ENCODE results near the gene CNOT1. TPM values are rescaled to one million over a fixed set of nuclear protein-coding genes. Genes with fewer than 3 reads are reported as not detected.

Gene CNOT1
- total and polyA plus RNA-seq, 2 of the 4 experiments (the other 2 are of a cell fraction) = 85.5 to 357 TPM

DNA sequence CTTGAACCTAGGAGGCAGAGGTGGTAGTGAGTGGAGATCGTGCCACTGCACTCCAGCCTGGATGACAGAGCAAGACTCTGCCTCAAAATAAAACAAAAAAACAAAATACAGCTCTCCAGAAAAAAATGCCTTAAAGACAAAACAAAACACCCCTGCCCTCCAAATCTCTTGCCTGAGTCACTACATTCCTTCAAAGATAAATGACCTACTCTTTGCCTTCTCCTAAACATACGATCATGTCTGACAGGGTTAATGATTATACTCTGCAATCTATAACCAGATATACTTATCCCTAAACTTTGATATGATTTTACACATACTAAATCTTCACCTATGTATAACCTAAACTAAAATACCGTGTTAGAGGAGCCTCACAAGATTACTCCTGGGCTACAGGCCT lies 115.8 kb downstream of the CNOT1 start:
- no peak overlapping the region for H3K4me3 ChIP-seq (ENCODE audit: insufficient read depth, low read depth, low read length)
- intact Hi-C loops (cut with micrococcal nuclease) (loop anchor here (2.0 kb wide), 1 partner anchor 125 kb away; no protein-coding TSS in a partner anchor), in situ Hi-C loops (cut with MboI; ENCODE audit: low sequenced_read_pairs) (no loop called here), dilution Hi-C loops (cut with HindIII; ENCODE audit: low sequenced_read_pairs, unreplicated experiment) (no loop called here)
- H4K8ac ChIP-seq (ENCODE audit: low read depth in 2 of 2, low read length in 2 of 2) = no peak overlapping the region
- no peaks in the 10 kb centered on the region for H3K9me3 ChIP-seq (ENCODE audit: control insufficient read depth, insufficient read depth, low read length)
- no peak overlapping the region for H4K91ac ChIP-seq (ENCODE audit: insufficient read depth, low read depth, low read length)
- peaks cover 11% of the 10 kb centered on the region; the same call in 1 of the 2 replicates for H4K20me1 ChIP-seq (ENCODE audit: insufficient read depth, low read length)
- H2BK20ac ChIP-seq (ENCODE audit: low read depth, low read length) = no peak overlapping the region
- H3K4me2 ChIP-seq (ENCODE audit: low read depth, low read length) = no peak overlapping the region
- H2AK5ac ChIP-seq (ENCODE audit: low read depth, low read length) = no peak overlapping the region
- peak; percentile 30 for DNase-seq
- no peak overlapping the region for H2AK9ac ChIP-seq (replicated peaks; ENCODE audit: low read depth, low read length, poor library complexity)
- H3K27me3 ChIP-seq (ENCODE audit: control insufficient read depth, insufficient read depth, low read length) = no peaks in the 10 kb centered on the region
- H3K23ac ChIP-seq (ENCODE audit: low read depth, low read length) = no peak overlapping the region
- H3K27ac ChIP-seq (ENCODE audit: insufficient read depth, low read length) = no peak overlapping the region
- H3K79me1 ChIP-seq (ENCODE audit: low read depth in 1 of 2, low read length in 2 of 2) = peaks cover 11 to 14% of the 10 kb centered on the region in 2 experiments; a peak in 3 of 4 replicates
- no peaks in the 10 kb centered on the region; the same call in 1 of the 2 replicates for H3K9me1 ChIP-seq (ENCODE audit: insufficient read depth, low read length)
- no peak overlapping the region for H2BK120ac ChIP-seq (ENCODE audit: low read depth, low read length)
- no peak overlapping the region for H2BK5ac ChIP-seq (ENCODE audit: low read depth, low read length, poor library complexity, severe bottlenecking)
- H3K18ac ChIP-seq (ENCODE audit: low read depth, low read length) = no peak overlapping the region
- H3K56ac ChIP-seq (ENCODE audit: extremely low read depth, insufficient read depth, low read length) = no peak overlapping the region
- no peak overlapping the region for H3K9ac ChIP-seq (ENCODE audit: low read depth, low read length)
- ChIA-PET CTCF (interaction anchor here (1.0 kb wide), 1 partner anchor 147 kb away, joined by 3 read pairs; no protein-coding TSS in a partner anchor), POLR2A (ENCODE audit: unreplicated experiment) (no interaction called here)
- no peak for TF ChIP-seq SMC3 (IDR thresholded peaks at IDR 0.05; ENCODE audit: low read depth, low read length)
- TF ChIP-seq MAFK (IDR thresholded peaks at IDR 0.05; ENCODE audit: low read depth, low read length) = no peak
- TF ChIP-seq, protein P1, sequence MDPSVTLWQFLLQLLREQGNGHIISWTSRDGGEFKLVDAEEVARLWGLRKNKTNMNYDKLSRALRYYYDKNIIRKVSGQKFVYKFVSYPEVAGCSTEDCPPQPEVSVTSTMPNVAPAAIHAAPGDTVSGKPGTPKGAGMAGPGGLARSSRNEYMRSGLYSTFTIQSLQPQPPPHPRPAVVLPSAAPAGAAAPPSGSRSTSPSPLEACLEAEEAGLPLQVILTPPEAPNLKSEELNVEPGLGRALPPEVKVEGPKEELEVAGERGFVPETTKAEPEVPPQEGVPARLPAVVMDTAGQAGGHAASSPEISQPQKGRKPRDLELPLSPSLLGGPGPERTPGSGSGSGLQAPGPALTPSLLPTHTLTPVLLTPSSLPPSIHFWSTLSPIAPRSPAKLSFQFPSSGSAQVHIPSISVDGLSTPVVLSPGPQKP (IDR thresholded peaks at IDR 0.05; ENCODE audit: borderline replicate concordance, low read depth, low read length) = no peak
- TF ChIP-seq RCOR1 (IDR thresholded peaks at IDR 0.05; ENCODE audit: insufficient replicate concordance, low read length) = no peak
- no peak for TF ChIP-seq RAD21 (IDR thresholded peaks at IDR 0.05; ENCODE audit: low read length)
- no peak for TF ChIP-seq RFX5 (IDR thresholded peaks at IDR 0.05; ENCODE audit: low read depth, low read length)
- no peak for TF ChIP-seq MAZ (IDR thresholded peaks at IDR 0.05; ENCODE audit: borderline replicate concordance, low read depth, low read length)
- TF ChIP-seq NFE2L2 (IDR thresholded peaks at IDR 0.05; ENCODE audit: low read depth, low read length) = no peak
- no peak for TF ChIP-seq CEBPB (IDR thresholded peaks at IDR 0.05; ENCODE audit: low read depth, low read length)
- no peak for TF ChIP-seq CHD1 (IDR thresholded peaks at IDR 0.05; ENCODE audit: low read depth, low read length)
- H3K4me1 ChIP-seq (ENCODE audit: control insufficient read depth, insufficient read depth, low read length) = 0 out of 2 replicates have a peak, but pooled peaks cover 2% of the 10 kb centered on the region
- no peak overlapping the region for H2BK15ac ChIP-seq (ENCODE audit: low read depth, low read length)
- H3K4ac ChIP-seq (ENCODE audit: low read depth, low read length) = no peak overlapping the region
- H3K14ac ChIP-seq (replicated peaks; ENCODE audit: low read depth, low read length) = no peak overlapping the region
- no peak overlapping the region for H2AFZ ChIP-seq (replicated peaks; ENCODE audit: low read length, poor library complexity)
- WGBS, 2 experiments (ENCODE audit: extremely low coverage in 2 of 2, insufficient read length in 1 of 2) = no CpG with 5 or more reads among the region's 3 CpGs
- ATAC-seq (ENCODE audit: low read depth) = no peak; the same call in 1 of the 2 replicates
- H3K36me3 ChIP-seq (ENCODE audit: control insufficient read depth, insufficient read depth, low read length) = peaks cover 19% of the 10 kb centered on the region
- no peak overlapping the region for H4K5ac ChIP-seq (ENCODE audit: low read depth, low read length)
- no TSS peak for BruUV-seq (replicated peaks)

Measured in IMR-90 (cell line).